Caco-2 (cell line): ENCODE data around the gene AAGAB. TPM values are rescaled to one million over a fixed set of nuclear protein-coding genes. Genes with fewer than 3 reads are reported as not detected.

Experiments
- BruUV-seq: library from RNA; stranded (reverse); fragments of 400-500 nt; replicated peaks from 2 replicates; lab custom pipeline; 2021; lab: Mats Ljungman, UMichigan
- CTCF ChIA-PET: fragments of 300-600 bp; sonication (Branson Sonifier 250); formaldehyde crosslinking; loops from one replicate; lab custom pipeline; 2022; ENCODE audit warnings: antibody characterized with exemption; lab: Charles Lee
- POLR2A ChIA-PET: fragments of 300-600 bp; sonication (Branson Sonifier 250); formaldehyde crosslinking; loops from one replicate; lab custom pipeline; 2022; ENCODE audit warnings: antibody characterized with exemption; lab: Charles Lee
- DNase-seq, 2 experiments: peaks; one replicate each; pipeline versions ENCODE4 v3.0.0 to v3.0.0-alpha.2; 2020 to 2022
- H3K27me3 ChIP-seq: replicated peaks from 2 replicates; pipeline ENCODE4 v1.6.0; 2011; ENCODE audit warnings: low read length; ENCODE audit not compliant: control insufficient read depth, insufficient read depth
- H3K36me3 ChIP-seq: 2 replicates; pipeline ENCODE4 v1.5.1; 2011; ENCODE audit warnings: low read length; ENCODE audit not compliant: control insufficient read depth, insufficient read depth
- H3K4me1 ChIP-seq: fragments of 250-450 bp; sonication (Bioruptor Pico); 2 replicates; pipeline ENCODE4 v1.5.1; 2020; ENCODE audit warnings: mild to moderate bottlenecking
- H3K4me3 ChIP-seq: 2 replicates; pipeline ENCODE4 v1.5.1; 2011; ENCODE audit warnings: low read depth, mild to moderate bottlenecking, control low read depth, low read length
- H3K9me3 ChIP-seq: fragments of 250-450 bp; sonication (Bioruptor Pico); 2 replicates; pipeline ENCODE4 v1.5.1; 2020; ENCODE audit warnings: mild to moderate bottlenecking, moderate library complexity
- H3K27ac Mint-ChIP-seq: one replicate; pipeline ENCODE4 v1.8.0; 2022; ENCODE audit warnings: mixed read lengths; ENCODE audit not compliant: unreplicated experiment
- H3K27me3 Mint-ChIP-seq: one replicate; pipeline ENCODE4 v1.8.0; 2022; ENCODE audit warnings: mixed read lengths; ENCODE audit not compliant: insufficient read depth, unreplicated experiment
- H3K36me3 Mint-ChIP-seq: one replicate; pipeline ENCODE4 v1.8.0; 2022; ENCODE audit warnings: mild to moderate bottlenecking, mixed read lengths; ENCODE audit not compliant: insufficient read depth, unreplicated experiment
- H3K4me1 Mint-ChIP-seq: one replicate; pipeline ENCODE4 v1.8.0; 2022; ENCODE audit warnings: low read depth, mixed read lengths; ENCODE audit not compliant: unreplicated experiment
- H3K4me3 Mint-ChIP-seq: one replicate; pipeline ENCODE4 v1.8.0; 2022; ENCODE audit warnings: mild to moderate bottlenecking, moderate library complexity, mixed read lengths; ENCODE audit not compliant: unreplicated experiment
- H3K9me3 Mint-ChIP-seq: one replicate; pipeline ENCODE4 v1.8.0; 2022; ENCODE audit warnings: mixed read lengths; ENCODE audit not compliant: unreplicated experiment
- intact Hi-C: fragments of 100-400 bp; cut with micrococcal nuclease; formaldehyde crosslinking; loops from one replicate; pipeline ENCODE4 v1.10.0; 2022; ENCODE audit not compliant: unreplicated experiment
- total RNA-seq: library from RNA; stranded (reverse); gene quantifications from 2 replicates; pipeline ENCODE4 v1.2.3, GENCODE V29; 2022
- TF ChIP-seq, protein P1 (sequence below), 2 experiments: fragments of 200-600 bp in 1 of 2; IDR thresholded peaks; 1 replicate in 1 of 2; 2 replicates in 1 of 2; pipeline versions ENCODE4 v1.5.1 to v1.8.0; 2011 to 2022; ENCODE audit warnings: antibody characterized with exemption in 1 of 2, control low read depth in 1 of 2, inconsistent platforms in 1 of 2, low read depth in 1 of 2, low read length in 1 of 2, mild to moderate bottlenecking in 1 of 2, moderate library complexity in 1 of 2; ENCODE audit not compliant: insufficient read depth in 1 of 2, severe bottlenecking in 1 of 2, unreplicated experiment in 1 of 2

Gene AAGAB
- total RNA-seq, 1 experiment from 2014 or later, result 64.6 TPM

DNA sequence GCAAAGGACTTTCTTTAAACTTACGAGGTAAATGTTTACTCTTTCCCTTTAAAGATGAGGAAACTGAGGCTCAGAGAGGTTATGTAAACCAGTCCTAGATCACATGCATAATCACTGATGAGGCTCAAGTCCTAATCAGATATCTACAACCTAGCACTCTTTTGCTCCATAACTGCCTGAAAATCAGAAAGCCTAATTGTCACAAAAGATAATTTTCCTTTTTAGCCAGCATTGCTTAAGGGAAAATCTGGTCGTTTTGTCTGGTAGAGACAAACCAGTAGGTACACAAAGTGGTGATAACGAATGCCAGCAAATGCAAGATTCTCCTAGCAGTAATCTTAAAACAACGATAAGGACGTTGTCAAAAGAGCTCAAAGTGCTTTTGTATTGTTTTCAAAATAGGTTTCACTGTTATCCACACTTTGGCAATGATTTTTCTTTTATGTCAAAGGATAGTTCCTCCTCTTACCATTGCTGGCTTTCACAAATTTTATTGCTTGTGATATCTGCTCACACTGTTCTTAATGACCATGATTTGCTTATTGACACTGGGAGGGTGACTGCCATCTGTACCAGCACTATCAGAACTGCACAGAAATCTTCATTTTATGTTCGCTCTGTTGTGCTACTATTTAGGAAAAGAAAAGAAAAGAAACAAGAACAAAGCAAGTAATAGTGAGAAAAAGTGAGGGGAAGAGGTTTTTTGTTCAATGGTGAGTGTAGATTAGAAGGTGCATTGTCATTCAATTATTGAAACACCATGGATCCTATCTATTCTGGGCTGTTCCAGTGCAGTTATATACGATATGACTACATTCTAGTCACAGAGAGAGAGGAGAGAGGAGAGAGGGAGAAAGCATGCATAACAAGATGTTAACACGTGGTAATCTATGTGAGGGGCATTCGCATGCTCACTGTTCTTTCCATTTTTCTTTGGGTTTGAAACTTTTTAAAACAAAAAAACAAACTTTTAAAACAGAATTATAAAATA, 13.8 kb upstream of the AAGAB start:
- Mint-ChIP-seq H3K9me3 (no peaks in the 10 kb centered on the region), H3K36me3 (no peaks in the 10 kb centered on the region), H3K27ac (no peak overlapping the region), H3K4me1 (no peaks in the 10 kb centered on the region), H3K4me3 (no peak overlapping the region), H3K27me3 (peaks cover 2% of the 10 kb centered on the region)
- H3K4me3 ChIP-seq, result no peak overlapping the region
- no peaks in the 10 kb centered on the region for H3K36me3 ChIP-seq
- H3K9me3 ChIP-seq, result no peaks in the 10 kb centered on the region
- CTCF ChIA-PET, result no interaction called here
- intact Hi-C loops, result no loop called here
- no peak for DNase-seq
- no TSS peak for BruUV-seq
- TF ChIP-seq, protein P1, sequence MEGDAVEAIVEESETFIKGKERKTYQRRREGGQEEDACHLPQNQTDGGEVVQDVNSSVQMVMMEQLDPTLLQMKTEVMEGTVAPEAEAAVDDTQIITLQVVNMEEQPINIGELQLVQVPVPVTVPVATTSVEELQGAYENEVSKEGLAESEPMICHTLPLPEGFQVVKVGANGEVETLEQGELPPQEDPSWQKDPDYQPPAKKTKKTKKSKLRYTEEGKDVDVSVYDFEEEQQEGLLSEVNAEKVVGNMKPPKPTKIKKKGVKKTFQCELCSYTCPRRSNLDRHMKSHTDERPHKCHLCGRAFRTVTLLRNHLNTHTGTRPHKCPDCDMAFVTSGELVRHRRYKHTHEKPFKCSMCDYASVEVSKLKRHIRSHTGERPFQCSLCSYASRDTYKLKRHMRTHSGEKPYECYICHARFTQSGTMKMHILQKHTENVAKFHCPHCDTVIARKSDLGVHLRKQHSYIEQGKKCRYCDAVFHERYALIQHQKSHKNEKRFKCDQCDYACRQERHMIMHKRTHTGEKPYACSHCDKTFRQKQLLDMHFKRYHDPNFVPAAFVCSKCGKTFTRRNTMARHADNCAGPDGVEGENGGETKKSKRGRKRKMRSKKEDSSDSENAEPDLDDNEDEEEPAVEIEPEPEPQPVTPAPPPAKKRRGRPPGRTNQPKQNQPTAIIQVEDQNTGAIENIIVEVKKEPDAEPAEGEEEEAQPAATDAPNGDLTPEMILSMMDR (IDR thresholded peaks at IDR 0.05; ENCODE audit: insufficient read depth in 1 of 2, low read depth in 1 of 2, low read length in 1 of 2, severe bottlenecking in 1 of 2, unreplicated experiment in 1 of 2), result no peak
- POLR2A ChIA-PET, result no interaction called here
- no peaks in the 10 kb centered on the region for H3K27me3 ChIP-seq
- H3K4me1 ChIP-seq, result 0 out of 2 replicates have a peak, but pooled peaks cover 8% of the 10 kb centered on the region

- TF ChIP-seq, protein P1 (IDR thresholded peaks at IDR 0.05; ENCODE audit: insufficient read depth in 1 of 2, low read depth in 1 of 2, low read length in 1 of 2, severe bottlenecking in 1 of 2, unreplicated experiment in 1 of 2), result no peak
- no peaks in the 10 kb centered on the region for H3K9me3 Mint-ChIP-seq
- no peak overlapping the region for H3K4me3 Mint-ChIP-seq
- Histone ChIP-seq H3K36me3 (no peaks in the 10 kb centered on the region), H3K27me3 (no peaks in the 10 kb centered on the region), H3K4me3 (no peak overlapping the region), H3K4me1 (0 out of 2 replicates have a peak, but pooled peaks cover 8% of the 10 kb centered on the region), H3K9me3 (no peaks in the 10 kb centered on the region)
- ChIA-PET POLR2A (no interaction called here), CTCF (no interaction called here)
- intact Hi-C loops, result no loop called here
- no TSS peak for BruUV-seq
- no peak for DNase-seq
- H3K4me1 Mint-ChIP-seq, result no peaks in the 10 kb centered on the region
- H3K36me3 Mint-ChIP-seq, result no peaks in the 10 kb centered on the region
- H3K27me3 Mint-ChIP-seq, result peaks cover 2% of the 10 kb centered on the region
- no peak overlapping the region for H3K27ac Mint-ChIP-seq
These were observed 13.0 kb upstream of the AAGAB start for GRCh38 chr15:67267440-67267839.

- BruUV-seq, result no TSS peak
- Histone ChIP-seq H3K9me3 (no peaks in the 10 kb centered on the region), H3K36me3 (no peaks in the 10 kb centered on the region), H3K4me1 (0 out of 2 replicates have a peak, but pooled peaks cover 8% of the 10 kb centered on the region), H3K4me3 (no peak overlapping the region), H3K27me3 (no peaks in the 10 kb centered on the region)
- ChIA-PET CTCF (no interaction called here), POLR2A (no interaction called here)
- H3K9me3 Mint-ChIP-seq, result no peaks in the 10 kb centered on the region
- DNase-seq, result no peak
- H3K4me3 Mint-ChIP-seq, result no peak overlapping the region
- no peak overlapping the region for H3K27ac Mint-ChIP-seq
- TF ChIP-seq, protein P1 (IDR thresholded peaks at IDR 0.05; ENCODE audit: insufficient read depth in 1 of 2, low read depth in 1 of 2, low read length in 1 of 2, severe bottlenecking in 1 of 2, unreplicated experiment in 1 of 2), result no peak
- no peaks in the 10 kb centered on the region for H3K36me3 Mint-ChIP-seq
- peaks cover 2% of the 10 kb centered on the region for H3K27me3 Mint-ChIP-seq
- intact Hi-C loops, result no loop called here
- no peaks in the 10 kb centered on the region for H3K4me1 Mint-ChIP-seq
These were observed 12.4 kb upstream of the AAGAB start for GRCh38 chr15:67266870-67267269.
